DMS53 treated with DMSO at 0.1 percent for 48 hours (cell line): ENCODE data around the gene IFT88.

Experiments
- DNase-seq: peaks from one replicate; lab custom pipeline; 2025; ENCODE audit not compliant: unreplicated experiment; lab: John Stamatoyannopoulos, UW

IFT88 gene

DNA sequence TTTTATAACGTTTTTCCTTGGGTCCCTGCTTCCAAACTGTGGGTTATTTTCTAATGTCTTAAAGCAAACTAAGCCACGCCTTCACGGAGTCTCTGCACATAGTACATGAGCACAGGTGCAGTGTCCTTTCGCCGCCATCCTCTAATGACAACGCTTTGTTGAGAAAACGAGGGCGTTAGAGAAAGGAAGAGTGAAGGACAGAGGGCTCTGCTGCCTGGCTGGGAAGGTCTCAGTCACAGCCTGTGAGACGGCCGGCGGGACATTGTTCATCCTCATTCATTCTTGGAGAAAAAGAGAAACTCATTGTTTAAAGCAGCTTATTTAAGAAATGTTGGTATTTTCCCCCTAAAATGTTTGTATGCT, 146.0 kb downstream of the IFT88 start:
- DNase-seq = no peak

DNA sequence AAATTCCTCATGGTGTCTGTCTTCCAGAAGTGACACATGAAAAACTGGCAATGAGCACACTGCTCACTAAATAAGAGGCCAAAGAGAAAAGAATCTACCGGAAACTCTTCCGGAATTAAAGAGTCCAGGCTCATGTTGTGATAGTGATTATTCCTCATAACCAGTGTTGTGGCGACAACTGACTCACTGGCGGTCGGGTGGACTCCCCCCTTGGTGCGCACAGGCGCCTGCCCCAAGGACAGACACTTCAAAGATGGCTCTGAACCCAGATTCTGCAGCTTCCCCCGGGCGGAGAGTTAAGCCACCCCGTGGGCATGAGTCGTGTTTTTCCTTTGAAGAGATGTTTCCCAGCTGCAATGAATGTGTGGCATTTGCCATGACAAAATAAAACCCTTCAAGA, 146.8 kb downstream of the IFT88 start:
- DNase-seq = no peak

DNA sequence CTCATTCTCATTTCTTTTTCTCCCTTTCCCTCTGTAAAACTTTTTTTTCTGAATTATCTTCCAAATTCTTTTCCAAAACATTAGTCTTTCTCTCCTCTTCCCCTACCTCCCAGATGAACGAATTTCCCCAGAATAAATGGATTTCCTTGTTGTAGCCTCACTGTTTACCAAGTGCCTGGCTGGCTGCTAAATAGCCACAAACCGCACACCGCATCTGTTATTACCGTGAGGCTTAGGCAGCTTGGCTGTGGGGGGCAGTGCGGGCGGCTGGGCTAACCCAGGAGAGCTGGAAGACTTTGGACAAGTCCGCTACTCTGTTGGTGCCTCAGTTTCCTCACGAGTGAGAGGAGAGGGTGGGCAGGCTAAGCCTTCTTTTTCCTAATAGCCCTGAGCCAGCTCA, 147.2 kb downstream of the IFT88 start:
- no peak for DNase-seq

DNA sequence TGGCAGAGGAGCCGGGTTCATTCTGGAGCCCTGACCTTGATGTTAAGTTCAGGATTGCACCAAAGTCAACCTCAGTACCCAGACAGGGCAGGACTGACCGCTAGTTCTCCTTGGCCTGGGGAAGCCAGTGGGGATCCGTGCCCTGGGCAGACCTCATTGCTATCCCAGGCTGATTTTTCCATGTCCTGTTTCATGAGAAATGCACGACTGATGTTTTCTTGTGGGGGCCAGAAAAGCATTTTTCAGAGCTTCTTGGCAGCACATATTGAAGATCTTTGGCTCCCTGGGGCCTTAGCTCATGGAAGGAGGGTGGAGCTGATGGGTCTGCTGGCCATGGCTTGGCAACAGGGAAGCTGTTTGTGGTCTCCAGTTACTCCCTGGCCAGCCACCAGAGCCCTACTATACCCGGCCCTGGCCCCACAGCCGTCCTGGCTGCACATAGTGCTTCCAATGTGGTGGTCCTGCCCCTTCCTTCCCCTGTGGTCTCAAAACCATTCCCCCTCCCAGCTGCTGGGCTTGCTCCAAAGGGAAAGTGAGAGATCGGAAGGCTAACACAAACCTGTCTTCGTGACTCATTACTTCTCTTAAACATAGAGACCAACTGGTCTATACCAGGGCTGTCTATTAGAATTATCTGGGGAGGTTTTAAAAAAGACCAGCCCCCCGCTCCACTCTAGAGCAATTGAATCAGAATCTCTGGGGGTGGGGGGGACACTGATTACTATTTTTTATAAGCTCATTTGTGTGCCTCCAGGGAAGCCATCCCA, 147.8 kb downstream of the IFT88 start:
- DNase-seq = no peak

DNA sequence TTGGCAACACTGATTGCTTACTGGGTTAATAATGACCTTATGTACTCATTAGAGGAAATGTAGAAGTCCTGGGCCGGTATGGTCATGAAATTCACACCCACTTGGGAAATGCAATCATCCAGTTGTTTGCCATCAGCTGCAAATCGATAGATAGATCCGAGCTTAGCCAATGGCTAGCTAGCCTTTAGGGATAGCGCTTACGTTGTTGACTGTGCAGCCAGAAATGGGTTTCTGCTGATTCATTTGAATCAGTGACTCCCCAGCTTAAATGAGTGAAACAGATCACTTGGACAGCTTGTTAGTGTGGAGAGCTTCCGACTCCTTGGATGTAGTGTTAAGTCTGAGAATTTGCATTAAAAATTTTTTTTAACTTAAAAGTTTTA, 148.4 kb downstream of the IFT88 start:
- no peak for DNase-seq

DNA sequence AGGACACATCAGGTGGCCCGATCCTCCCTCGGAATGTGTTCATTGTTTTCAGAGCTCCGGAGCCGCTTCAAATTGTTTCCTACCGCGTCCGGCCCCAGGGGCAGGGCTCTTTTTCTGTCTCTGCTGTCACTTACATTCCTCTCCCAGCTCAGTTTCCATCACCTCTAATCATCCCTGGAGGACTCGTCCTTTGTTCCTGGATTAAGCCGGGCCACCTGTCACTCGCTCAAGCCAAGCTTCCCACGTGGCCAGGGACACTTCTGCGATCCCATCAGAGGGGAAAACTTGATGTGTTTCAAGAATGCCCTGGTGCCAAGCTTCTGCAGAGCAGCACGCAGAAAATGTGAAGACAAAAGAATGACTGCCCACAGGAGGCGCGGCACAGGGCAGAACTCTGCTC, 150.0 kb downstream of the IFT88 start:
- DNase-seq = peak; percentile 52

DNA sequence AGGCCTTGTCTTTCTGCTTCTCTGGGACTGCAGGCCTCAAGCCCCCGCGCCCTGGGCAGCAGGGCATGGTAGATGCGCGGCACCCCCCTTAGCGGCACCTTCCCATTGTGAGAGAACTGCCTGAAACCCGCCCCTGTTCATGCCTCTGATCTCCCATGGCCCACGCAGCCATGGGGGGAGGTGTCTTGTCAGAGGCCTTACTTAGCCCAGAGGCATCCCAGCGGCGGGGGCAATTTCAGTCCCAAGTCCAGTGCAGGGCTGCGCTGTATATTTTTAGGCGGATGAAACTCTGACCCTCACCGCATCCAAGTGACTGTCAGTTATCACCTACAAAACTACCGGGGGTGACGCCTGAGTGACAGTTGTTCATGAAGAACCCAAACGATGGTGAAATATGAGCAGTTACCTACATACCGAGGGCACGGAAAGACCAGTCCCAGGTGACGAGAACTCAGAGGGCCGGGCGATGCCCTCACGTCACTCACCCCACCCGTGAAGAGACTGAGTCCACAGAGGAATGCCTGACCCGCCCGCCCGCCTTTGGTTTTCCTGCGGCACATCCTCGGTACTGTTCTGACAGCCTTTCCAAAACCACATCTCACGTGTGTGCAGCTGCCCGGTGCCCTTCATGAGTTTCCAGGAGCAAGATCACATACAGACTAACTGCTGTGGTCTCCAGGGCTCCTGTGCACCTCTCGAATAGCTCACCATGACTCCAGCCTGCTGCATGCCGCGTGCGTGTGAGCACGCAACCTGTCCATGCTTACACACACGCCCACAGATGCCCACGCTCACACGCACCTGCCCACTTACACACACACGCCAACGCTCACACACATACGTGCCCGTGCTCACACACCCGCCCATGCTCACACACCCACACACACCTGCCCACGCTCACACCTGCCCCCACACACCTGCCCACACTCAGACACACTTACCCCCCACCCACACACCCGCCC, 150.9 kb downstream of the IFT88 start:
- DNase-seq = no peak

DNA sequence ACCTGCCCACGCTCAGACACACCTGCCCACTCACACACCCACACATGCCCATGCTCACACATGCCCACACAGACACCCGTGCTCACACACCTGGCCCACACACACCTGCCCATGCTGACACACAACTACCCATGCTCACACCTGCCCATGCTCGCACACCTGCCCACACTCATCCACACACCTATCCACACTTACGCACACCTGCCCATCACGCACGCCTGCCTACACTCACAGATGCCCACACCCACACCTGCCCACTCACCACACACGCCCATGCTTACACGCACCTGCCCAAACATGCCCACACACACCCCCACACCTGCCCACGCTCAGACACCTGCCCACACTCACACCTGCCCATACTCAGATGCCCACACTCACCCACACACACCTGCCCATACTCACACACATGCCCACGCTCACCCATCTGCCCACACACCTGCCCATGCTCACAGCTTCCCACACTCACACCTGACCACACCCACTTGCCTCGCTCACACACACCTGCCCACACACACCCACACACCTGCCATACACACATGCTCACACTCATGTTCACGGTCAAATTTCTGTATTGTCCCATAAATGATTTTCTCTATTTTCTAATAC, 152.1 kb downstream of the IFT88 start:
- DNase-seq = no peak

DNA sequence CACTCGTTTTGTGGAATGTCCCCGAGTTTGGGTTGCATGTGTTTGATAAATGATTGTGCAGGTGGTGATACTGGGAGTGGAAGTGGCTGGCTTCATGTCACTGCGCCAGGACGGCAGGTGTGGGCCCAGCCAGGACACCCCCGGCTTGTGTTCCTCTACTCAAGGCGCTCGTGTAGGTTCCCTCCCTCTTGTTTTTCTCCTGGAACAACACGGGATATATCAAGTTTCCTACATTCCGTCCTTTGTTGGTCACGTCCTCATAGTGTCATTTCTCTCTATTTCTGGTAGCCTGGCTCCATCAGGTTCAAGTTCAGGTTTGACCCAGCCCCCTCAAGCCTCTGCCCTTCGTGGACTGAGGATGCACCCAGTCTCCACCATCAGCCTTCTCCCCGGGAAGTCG, 152.8 kb downstream of the IFT88 start:
- DNase-seq = no peak

DNA sequence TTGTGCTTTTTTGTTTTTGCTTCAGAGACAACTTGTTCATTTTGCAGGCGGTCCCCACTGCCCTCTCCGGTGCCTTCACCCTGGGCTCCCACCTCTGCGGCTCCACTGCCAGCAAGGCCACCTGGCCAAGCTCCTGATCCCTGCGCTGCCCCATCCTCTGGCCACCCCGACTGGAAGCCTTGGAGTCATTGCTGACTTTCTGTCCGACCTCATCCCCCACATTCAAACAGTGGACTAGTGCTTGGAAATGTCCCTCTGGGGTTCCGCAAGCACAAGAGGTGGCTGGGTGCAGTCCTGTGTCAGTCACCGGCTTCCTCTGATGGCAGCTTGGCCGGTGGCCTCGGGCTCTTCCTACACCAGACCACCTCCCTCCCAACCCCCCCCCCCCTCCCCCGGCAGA, 153.5 kb downstream of the IFT88 start:
- no peak for DNase-seq

DNA sequence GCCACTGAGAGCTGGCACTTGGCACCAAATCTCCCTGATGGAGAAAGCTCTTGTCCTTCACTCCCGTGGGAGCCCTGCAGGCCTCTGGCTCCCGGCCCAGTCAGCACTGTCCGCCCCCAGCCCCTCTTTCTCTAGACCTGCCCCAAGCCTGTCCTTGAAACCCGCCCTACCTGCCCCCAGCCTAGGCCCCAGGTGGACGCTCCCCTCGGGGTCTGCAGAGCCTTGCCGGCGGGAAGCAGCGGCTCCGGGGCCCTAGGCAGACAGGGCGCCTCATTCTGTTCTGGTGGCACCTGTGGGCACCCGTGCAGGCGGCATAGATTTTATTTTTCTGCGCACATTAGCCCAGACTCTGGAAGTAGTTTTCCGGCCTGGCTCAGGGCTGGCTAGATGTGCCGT, 154.1 kb downstream of the IFT88 start:
- DNase-seq = no peak

DNA sequence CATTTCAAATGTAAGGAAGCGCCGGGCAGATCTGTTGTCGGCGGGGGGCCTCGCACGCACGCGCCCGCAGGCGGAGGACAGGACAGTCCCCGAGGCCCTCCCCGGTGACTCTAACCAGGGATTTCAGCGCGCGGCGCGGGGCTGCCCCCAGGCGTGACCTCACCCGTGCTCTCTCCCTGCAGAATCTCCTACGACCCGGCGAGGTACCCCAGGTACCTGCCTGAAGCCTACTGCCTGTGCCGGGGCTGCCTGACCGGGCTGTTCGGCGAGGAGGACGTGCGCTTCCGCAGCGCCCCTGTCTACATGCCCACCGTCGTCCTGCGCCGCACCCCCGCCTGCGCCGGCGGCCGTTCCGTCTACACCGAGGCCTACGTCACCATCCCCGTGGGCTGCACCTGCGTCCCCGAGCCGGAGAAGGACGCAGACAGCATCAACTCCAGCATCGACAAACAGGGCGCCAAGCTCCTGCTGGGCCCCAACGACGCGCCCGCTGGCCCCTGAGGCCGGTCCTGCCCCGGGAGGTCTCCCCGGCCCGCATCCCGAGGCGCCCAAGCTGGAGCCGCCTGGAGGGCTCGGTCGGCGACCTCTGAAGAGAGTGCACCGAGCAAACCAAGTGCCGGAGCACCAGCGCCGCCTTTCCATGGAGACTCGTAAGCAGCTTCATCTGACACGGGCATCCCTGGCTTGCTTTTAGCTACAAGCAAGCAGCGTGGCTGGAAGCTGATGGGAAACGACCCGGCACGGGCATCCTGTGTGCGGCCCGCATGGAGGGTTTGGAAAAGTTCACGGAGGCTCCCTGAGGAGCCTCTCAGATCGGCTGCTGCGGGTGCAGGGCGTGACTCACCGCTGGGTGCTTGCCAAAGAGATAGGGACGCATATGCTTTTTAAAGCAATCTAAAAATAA, 154.7 kb downstream of the IFT88 start:
- no peak for DNase-seq

DNA sequence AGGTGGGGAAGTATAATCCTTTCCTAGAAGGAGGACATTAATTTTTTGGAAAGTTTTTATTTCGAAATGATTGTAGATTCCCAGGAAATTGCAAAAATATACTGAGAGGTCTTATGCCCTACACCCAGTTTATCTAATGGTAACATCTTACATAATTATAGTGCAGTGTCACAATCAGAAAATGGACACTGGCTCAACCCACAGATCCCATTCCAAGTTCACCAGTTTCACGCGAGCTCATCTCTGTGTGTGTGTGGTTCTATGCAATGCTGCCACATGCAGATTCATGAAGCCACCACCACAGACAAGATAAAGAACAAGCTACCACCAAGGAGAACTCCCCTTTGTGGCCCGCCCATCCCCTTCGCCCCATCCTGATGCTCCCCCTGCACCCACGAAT, 160.9 kb downstream of the IFT88 start:
- DNase-seq = no peak

DNA sequence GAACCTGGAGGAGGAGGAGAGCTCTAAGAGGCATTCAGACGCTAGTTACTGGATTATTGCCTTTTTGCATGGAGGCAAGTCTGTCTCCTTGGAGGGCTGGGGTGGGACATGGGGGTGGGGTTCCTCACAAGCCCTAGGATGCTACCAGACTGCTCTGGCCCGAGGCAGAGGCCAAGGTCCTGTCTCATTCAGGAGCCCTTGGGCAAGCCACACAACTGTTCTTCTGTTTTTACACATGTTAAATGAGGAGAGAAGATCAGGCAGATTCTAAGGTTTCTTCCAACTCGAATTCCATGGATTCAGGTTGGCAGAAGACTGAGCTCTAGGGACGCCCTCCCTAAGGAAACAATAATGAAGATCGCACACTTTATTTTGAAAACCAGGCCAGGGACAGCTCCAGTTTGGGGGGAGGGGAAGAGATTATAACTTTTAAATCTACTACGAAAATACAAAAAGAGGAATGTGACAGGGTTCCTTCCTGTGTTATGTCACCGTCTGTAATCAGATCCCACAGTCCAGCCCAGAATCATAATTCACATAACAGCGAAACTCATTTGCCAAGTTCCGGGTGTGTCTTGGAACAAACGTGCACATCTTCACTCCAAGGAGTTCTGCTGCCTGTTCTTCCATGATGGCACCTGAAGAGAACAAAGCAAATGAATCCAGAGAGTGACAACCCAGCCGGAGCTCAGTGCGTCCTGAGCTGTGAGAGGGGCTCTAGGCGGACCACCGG, 161.8 kb downstream of the IFT88 start:
- DNase-seq = no peak

DNA sequence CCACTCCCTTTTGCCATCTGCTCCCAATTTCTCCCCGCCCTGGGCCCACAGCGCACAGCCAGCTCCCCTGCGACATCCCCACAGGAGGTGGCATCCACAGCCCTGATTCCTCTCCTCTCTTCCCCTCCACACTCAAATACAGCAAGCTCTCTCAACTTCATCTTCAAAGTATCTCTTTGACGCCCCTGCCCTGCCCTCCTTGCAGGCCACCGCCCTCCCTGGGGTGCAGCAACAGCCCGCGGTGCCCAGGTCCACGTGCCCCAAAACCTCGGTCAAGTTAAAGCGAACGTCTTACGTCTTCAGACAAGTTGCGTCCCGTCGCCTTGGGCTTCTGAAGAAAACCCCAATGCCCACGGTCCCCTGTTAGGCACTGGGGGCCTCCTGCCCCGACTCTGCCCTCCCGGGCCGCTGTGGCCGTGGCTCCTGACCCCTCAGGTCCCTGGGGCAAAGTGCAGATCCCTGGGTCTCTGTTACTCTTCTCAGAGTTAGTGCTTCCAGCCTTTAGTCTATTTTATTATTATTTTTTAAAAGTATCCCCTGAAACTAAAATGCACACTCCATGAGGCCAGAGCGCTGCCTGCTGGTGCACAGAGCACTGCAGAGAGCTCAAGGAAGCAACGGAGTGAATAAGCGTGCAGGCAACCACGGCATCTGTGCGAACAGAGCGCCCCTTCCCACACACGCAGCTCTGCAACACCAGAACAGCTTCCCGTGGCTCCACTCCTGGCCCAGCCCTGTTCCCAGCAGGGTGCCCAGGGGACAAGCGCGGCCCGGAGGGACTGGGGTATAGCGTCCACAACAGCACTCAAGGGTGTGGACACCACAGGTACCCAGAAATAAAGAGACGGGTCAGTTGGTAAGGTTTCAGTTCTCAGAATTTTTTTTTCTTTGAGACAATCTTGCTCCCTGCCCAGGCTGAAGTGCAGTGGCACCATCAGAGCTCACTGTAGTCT, 163.0 kb downstream of the IFT88 start:
- DNase-seq = no peak

DNA sequence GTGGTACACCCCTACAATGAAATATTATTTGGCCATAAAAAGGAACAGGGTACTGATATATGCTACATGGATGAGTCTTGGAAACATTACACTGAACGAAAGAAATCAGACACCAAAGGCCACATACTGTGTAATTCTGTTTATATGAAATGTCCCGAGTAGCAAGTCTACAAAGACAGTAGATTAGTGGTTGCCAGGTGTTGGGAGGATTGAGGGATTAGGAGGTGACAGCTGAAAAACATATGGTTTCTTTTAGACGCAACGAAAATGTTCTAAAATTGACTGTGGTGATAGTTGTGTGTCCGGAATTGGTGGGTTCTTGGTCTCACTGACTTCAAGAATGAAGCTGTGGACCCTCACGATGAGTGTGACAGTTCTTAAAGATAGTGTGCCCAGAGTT, 171.7 kb downstream of the IFT88 start:
- no peak for DNase-seq

DNA sequence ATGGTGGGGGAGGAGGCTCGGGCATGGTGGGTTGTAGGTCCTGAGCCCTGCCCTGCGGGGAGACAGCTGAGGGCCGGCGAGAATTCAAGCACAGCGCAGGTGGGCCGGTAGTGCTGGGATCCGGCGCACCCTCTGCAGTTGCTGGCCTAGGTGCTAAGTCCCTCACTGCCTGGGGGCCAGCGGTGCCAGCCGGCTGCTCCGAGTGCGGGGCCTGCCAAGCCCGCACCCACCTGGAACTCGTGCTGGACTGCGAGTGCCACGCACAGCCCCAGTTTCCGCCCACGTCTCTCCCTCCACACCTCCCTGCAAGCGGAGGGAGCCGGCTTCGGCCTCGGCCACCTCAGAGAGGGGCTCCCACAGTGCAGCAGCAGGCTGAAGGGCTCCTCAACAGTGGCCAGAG, 173.1 kb downstream of the IFT88 start:
- no peak for DNase-seq
